Measurements from ENCODE around the gene NLRC5. TPM values are rescaled to one million over a fixed set of nuclear protein-coding genes. Genes with fewer than 3 reads are reported as not detected.

The NLRC5 gene
- total RNA-seq, 1 experiment from 2014 or later, result 29.4 TPM

DNA sequence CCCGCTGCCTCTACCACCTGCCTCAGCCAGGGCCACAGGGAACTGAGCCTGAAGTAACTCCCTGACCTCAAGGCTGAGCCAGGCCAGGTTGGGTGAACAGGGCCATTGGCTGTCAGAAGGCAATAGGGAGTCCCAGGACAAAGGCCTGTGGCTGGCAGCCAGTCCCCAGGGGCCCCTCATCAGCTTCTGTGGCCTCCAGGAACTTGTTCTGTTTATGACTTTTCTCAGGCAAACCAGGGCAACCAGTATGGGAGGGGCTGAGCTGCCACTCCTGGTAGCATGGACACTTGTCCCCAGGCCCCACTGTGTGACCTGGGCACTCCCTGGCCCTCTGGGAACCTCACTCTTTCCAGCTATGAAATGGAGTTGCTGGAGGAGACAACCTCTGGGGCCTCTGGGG, 143.1 kb downstream of the NLRC5 start:
- H3K36me3 ChIP-seq, result peaks cover 5% of the 10 kb centered on the region; the same call in 1 of the 2 replicates
- H3K4me3 ChIP-seq, result no peak overlapping the region
- H3K4me1 ChIP-seq (replicated peaks), result 0 out of 2 replicates have a peak, but pooled peaks cover 4% of the 10 kb centered on the region
- no peak for DNase-seq (ENCODE audit: low read depth in 1 of 2, low spot score in 2 of 2)
- H3K9me3 ChIP-seq (replicated peaks), result no peaks in the 10 kb centered on the region
- H3K27me3 ChIP-seq (replicated peaks), result no peaks in the 10 kb centered on the region
- H3K27ac ChIP-seq, result no peak overlapping the region

DNA sequence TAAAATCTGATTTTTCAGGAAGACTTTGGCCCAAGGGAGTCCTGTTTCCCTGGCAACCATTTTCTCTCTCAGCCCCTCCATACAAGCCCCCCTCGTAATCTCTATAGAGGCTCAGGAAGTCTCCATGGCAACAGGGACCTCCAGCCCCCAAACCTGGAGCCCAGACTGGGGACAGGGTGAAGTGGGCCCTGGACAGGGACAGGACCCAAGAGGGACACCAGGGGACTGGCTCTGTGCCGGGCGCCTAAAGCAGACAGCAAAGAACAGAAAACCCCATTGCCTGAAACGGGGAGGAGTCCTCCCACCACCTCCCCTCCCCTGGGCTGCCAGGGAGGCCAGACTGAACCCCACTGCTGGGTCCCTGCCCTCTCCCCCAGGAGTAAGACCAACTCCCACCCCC, 143.7 kb downstream of the NLRC5 start:
- Histone ChIP-seq H3K27me3 (replicated peaks) (no peaks in the 10 kb centered on the region), H3K9me3 (replicated peaks) (no peaks in the 10 kb centered on the region), H3K27ac (no peak overlapping the region), H3K4me3 (no peak overlapping the region), H3K4me1 (replicated peaks) (0 out of 2 replicates have a peak, but pooled peaks cover 4% of the 10 kb centered on the region), H3K36me3 (peaks cover 5% of the 10 kb centered on the region; the same call in 1 of the 2 replicates)
- DNase-seq (ENCODE audit: low read depth in 1 of 2, low spot score in 2 of 2), result peak in 1 of 2 experiments; percentile 38

Other genes starting within 250 kb of the NLRC5 start
- not detected in 2 replicates for gene SLC12A3, start 124.3 kb upstream of the NLRC5 start, total RNA-seq (2014; rRNA removed; shearing (Covaris generic))
- 14.0 and 42.4 TPM in 2 replicates for gene HERPUD1, start 57.4 kb upstream of the NLRC5 start, total RNA-seq (2014; rRNA removed; shearing (Covaris generic))
- gene CETP, start 27.6 kb upstream of the NLRC5 start, total RNA-seq (2014; rRNA removed; shearing (Covaris generic)), result 0.08 TPM in 1 of 2 replicates, not detected in the other
- gene CPNE2, start 103.0 kb downstream of the NLRC5 start, total RNA-seq (2014; rRNA removed; shearing (Covaris generic)), result 20.0 and 35.8 TPM in 2 replicates
- 93.1 and 112 TPM in 2 replicates for gene PSME3IP1, start 196.5 kb downstream of the NLRC5 start, total RNA-seq (2014; rRNA removed; shearing (Covaris generic))
- 13.9 and 40.2 TPM in 2 replicates for gene RSPRY1, start 196.8 kb downstream of the NLRC5 start, total RNA-seq (2014; rRNA removed; shearing (Covaris generic))